OCI-LY1 (cell line): ENCODE data around the gene ST8SIA3.

Source experiments
- H2AFZ ChIP-seq: fragments of 200-600 bp; sonication (generic), shearing (Covaris generic); 2 replicates; pipeline ENCODE4 v1.6.0; 2014; ENCODE audit warnings: antibody characterized with exemption, mild to moderate bottlenecking, low read length
- H3F3A ChIP-seq: fragments of 200-600 bp; sonication (generic), shearing (Covaris generic); 2 replicates; pipeline ENCODE4 v1.6.0; 2014; ENCODE audit warnings: mild to moderate bottlenecking, antibody characterized with exemption, low read length, moderate library complexity; ENCODE audit not compliant: insufficient read depth
- H3K27ac ChIP-seq: fragments of 200-600 bp; sonication (generic); 2 replicates; pipeline ENCODE4 v1.5.1; 2014; ENCODE audit warnings: low read length, mixed run types, mild to moderate bottlenecking, low read depth; ENCODE audit not compliant: poor library complexity, severe bottlenecking
- H3K27me3 ChIP-seq: fragments of 200-600 bp; sonication (generic); 2 replicates; pipeline ENCODE4 v1.6.0; 2014; ENCODE audit warnings: antibody characterized with exemption, mild to moderate bottlenecking, low read length, moderate library complexity; ENCODE audit not compliant: insufficient read depth
- H3K36me3 ChIP-seq: fragments of 200-600 bp; sonication (generic); 2 replicates; pipeline ENCODE4 v1.6.1; 2014; ENCODE audit warnings: mild to moderate bottlenecking, antibody characterized with exemption, low read length, moderate library complexity, mixed read lengths; ENCODE audit not compliant: insufficient read depth
- H3K4me1 ChIP-seq: fragments of 200-600 bp; sonication (generic); 2 replicates; pipeline ENCODE4 v1.5.1; 2014; ENCODE audit warnings: mild to moderate bottlenecking, low read length, moderate library complexity; ENCODE audit not compliant: insufficient read depth, severe bottlenecking
- H3K4me2 ChIP-seq: fragments of 200-600 bp; sonication (generic), shearing (Covaris generic); 2 replicates; pipeline ENCODE4 v1.6.1; 2014; ENCODE audit warnings: low read length
- H3K4me3 ChIP-seq: fragments of 200-600 bp; sonication (generic); 2 replicates; pipeline ENCODE4 v1.5.1; 2014; ENCODE audit warnings: low read length, low read depth, mild to moderate bottlenecking, mixed read lengths; ENCODE audit not compliant: poor library complexity, severe bottlenecking
- H3K79me2 ChIP-seq: fragments of 200-600 bp; shearing (Covaris generic); 2 replicates; pipeline ENCODE4 v1.6.1; 2016; ENCODE audit warnings: mixed run types, low read length, mixed read lengths; ENCODE audit not compliant: insufficient read depth
- H3K9ac ChIP-seq: fragments of 200-600 bp; sonication (generic), shearing (Covaris generic); 2 replicates; pipeline ENCODE4 v1.6.1; 2014; ENCODE audit warnings: mild to moderate bottlenecking, low read length, mixed read lengths
- H3K9me2 ChIP-seq: fragments of 200-600 bp; sonication (generic), shearing (Covaris generic); 2 replicates; pipeline ENCODE4 v1.6.1; 2014; ENCODE audit warnings: low read depth, mild to moderate bottlenecking, low read length, mixed read lengths
- H3K9me3 ChIP-seq: fragments of 200-600 bp; shearing (Covaris generic); 2 replicates; pipeline ENCODE4 v1.6.1; 2014; ENCODE audit warnings: low read length, mixed read lengths
- H4K20me1 ChIP-seq: fragments of 200-600 bp; sonication (generic), shearing (Covaris generic); 2 replicates; pipeline ENCODE4 v1.6.0; 2016; ENCODE audit warnings: mild to moderate bottlenecking, low read length; ENCODE audit not compliant: insufficient read depth
- CTCF ChIP-seq: fragments of 200-600 bp; sonication (generic), shearing (Covaris generic); IDR thresholded peaks from 2 replicates; pipeline ENCODE4 v1.5.1; 2017; ENCODE audit warnings: mild to moderate bottlenecking, antibody characterized with exemption, low read length, moderate library complexity, mixed read lengths
- EZH2 ChIP-seq: fragments of 200-600 bp; sonication (generic), shearing (Covaris generic); IDR thresholded peaks from 2 replicates; pipeline ENCODE4 v1.8.0; 2017; ENCODE audit warnings: borderline replicate concordance, mixed run types, mild to moderate bottlenecking, antibody characterized with exemption, low read length, moderate library complexity, mixed read lengths

The ST8SIA3 gene

DNA sequence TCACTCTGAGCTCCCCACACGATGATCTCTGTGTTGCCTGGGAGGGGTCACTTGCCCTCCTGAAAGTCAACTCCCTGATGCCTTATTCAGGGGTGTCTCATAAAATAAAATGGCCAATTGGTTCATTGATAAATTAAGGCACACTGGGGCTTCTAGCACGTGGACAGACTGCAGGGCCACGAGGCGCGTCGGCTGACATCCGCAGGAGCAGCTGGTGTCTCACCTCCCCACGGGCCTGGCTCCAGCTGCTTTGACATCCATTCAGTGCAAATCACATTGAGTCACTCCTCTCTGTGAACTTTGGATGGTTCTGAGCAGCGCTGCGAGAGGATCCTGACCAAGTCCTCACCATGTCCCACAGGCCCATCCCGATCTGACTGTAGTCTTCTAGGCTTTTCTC is 4.6 kb upstream of the ST8SIA3 start:
- H3K4me1 ChIP-seq: no peaks in the 10 kb centered on the region
- no peaks in the 10 kb centered on the region for H3K9me3 ChIP-seq
- no peak for TF ChIP-seq CTCF
- TF ChIP-seq EZH2: no peak
- H3K9me2 ChIP-seq: no peaks in the 10 kb centered on the region
- H3K79me2 ChIP-seq: no peaks in the 10 kb centered on the region
- H2AFZ ChIP-seq: no peak overlapping the region
- H3K36me3 ChIP-seq: no peaks in the 10 kb centered on the region
- H3K27ac ChIP-seq: no peak overlapping the region
- no peak overlapping the region for H3K9ac ChIP-seq
- no peaks in the 10 kb centered on the region for H3K27me3 ChIP-seq
- H4K20me1 ChIP-seq: no peaks in the 10 kb centered on the region
- no peak overlapping the region for H3K4me2 ChIP-seq
- no peaks in the 10 kb centered on the region for H3F3A ChIP-seq
- no peak overlapping the region for H3K4me3 ChIP-seq

- no peak for TF ChIP-seq EZH2
- no peak for TF ChIP-seq CTCF
- no peaks in the 10 kb centered on the region for H3F3A ChIP-seq
- no peaks in the 10 kb centered on the region for H3K9me2 ChIP-seq
- H3K4me1 ChIP-seq: no peaks in the 10 kb centered on the region
- no peaks in the 10 kb centered on the region for H4K20me1 ChIP-seq
- H3K9ac ChIP-seq: no peak overlapping the region
- H2AFZ ChIP-seq: no peak overlapping the region
- no peaks in the 10 kb centered on the region for H3K9me3 ChIP-seq
- no peaks in the 10 kb centered on the region for H3K79me2 ChIP-seq
- no peak overlapping the region for H3K4me2 ChIP-seq
- H3K36me3 ChIP-seq: no peaks in the 10 kb centered on the region
- no peak overlapping the region for H3K27ac ChIP-seq
- no peaks in the 10 kb centered on the region for H3K27me3 ChIP-seq
- H3K4me3 ChIP-seq: no peak overlapping the region
Observed at GRCh38 chr18:57352761-57353136, 392 bp downstream of the ST8SIA3 start.

DNA sequence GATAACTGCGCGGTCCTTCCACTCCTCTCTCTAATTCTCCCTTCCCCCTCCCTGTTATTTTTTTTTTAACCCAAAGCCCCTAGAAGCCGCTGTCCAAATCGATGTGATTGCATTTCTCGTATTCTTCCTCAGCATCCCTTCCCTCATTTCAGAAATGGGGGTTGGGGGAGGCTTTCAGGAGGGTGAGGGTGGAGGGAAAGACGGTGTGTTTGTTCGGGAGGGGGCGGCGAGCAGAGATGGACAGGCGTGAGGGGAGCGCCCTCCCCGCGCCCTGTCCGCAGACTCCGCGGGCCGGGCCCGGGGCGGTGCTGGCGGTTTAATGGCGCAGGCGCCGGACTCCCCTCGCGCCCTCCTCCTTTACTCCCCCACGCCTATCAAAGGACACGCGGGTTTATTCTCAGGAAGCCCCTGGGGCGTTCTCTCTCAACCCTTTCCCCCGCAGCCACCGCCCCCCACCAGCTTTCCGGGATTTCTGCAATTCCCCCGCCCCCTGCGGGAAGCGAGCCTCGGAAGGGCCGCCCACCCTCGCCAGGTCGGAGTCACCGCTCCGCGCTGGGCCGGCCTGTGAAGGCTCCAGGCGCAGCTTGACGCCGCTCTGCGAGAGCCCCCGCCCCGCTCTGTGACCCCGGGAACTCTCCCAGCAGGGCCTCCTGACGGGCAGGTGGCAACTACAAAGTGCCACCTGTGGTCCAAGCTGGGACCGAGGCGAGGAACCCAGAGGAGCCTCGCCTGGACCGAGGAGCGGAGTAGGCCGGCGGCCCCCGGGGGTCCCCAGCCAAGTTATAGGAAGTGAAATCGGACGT is 981 bp downstream of the ST8SIA3 start:
- no peaks in the 10 kb centered on the region for H3K36me3 ChIP-seq
- H2AFZ ChIP-seq: no peak overlapping the region
- H4K20me1 ChIP-seq: no peaks in the 10 kb centered on the region
- H3K9me3 ChIP-seq: no peaks in the 10 kb centered on the region
- H3K9me2 ChIP-seq: no peaks in the 10 kb centered on the region
- H3K79me2 ChIP-seq: no peaks in the 10 kb centered on the region
- no peak overlapping the region for H3K4me2 ChIP-seq
- TF ChIP-seq CTCF (no peak), EZH2 (no peak)
- H3K9ac ChIP-seq: no peak overlapping the region
- no peaks in the 10 kb centered on the region for H3F3A ChIP-seq
- no peak overlapping the region for H3K27ac ChIP-seq
- no peaks in the 10 kb centered on the region for H3K4me1 ChIP-seq
- no peak overlapping the region for H3K4me3 ChIP-seq
- H3K27me3 ChIP-seq: no peaks in the 10 kb centered on the region
